ENCODE measurements around the gene HEXIM1. TPM values are rescaled to one million over a fixed set of nuclear protein-coding genes. Genes with fewer than 3 reads are reported as not detected.
A peak's percentile ranks its signal among the peaks of the same experiment; 100 is the strongest.

The HEXIM1 gene
- total RNA-seq, 1 donor from 2014 or later, result 67.9 TPM

GRCh38 chr17:45136846-45137560 is 11.3 kb upstream of the HEXIM1 start:
- no peak for DNase-seq (ENCODE audit: low spot score)
- Mint-ChIP-seq H3K36me3 (ENCODE audit: low read depth) (peaks cover 4% of the 10 kb centered on the region), H3K4me1 (ENCODE audit: low read depth) (peaks cover 15% of the 10 kb centered on the region), H3K27me3 (ENCODE audit: insufficient read depth) (peaks cover 2% of the 10 kb centered on the region), H3K4me3 (peak overlapping the region; percentile 87), H3K9me3 (no peaks in the 10 kb centered on the region), H3K27ac (no peak overlapping the region)
- intact Hi-C loops (cut with micrococcal nuclease), result loop anchor here (5.0 kb wide), 1 partner anchor 250 kb away; no protein-coding TSS in a partner anchor

GRCh38 chr17:45137561-45138305 is 10.5 kb upstream of the HEXIM1 start:
- peaks cover 2% of the 10 kb centered on the region for H3K27me3 Mint-ChIP-seq (ENCODE audit: insufficient read depth)
- H3K36me3 Mint-ChIP-seq (ENCODE audit: low read depth), result peaks cover 4% of the 10 kb centered on the region
- H3K4me1 Mint-ChIP-seq (ENCODE audit: low read depth), result peaks cover 15% of the 10 kb centered on the region
- no peaks in the 10 kb centered on the region for H3K9me3 Mint-ChIP-seq
- no peak overlapping the region for H3K27ac Mint-ChIP-seq
- H3K4me3 Mint-ChIP-seq, result peak overlapping the region; percentile 15
- intact Hi-C loops (cut with micrococcal nuclease), result loop anchor here (5.0 kb wide), 1 partner anchor 250 kb away; no protein-coding TSS in a partner anchor
- DNase-seq (ENCODE audit: low spot score), result no peak

GRCh38 chr17:45138911-45139532 is 9.3 kb upstream of the HEXIM1 start:
- Mint-ChIP-seq H3K9me3 (no peaks in the 10 kb centered on the region), H3K27me3 (ENCODE audit: insufficient read depth) (peaks cover 2% of the 10 kb centered on the region), H3K4me1 (ENCODE audit: low read depth) (peaks cover 10% of the 10 kb centered on the region), H3K4me3 (no peak overlapping the region), H3K36me3 (ENCODE audit: low read depth) (peaks cover 4% of the 10 kb centered on the region), H3K27ac (no peak overlapping the region)
- DNase-seq (ENCODE audit: low spot score), result no peak
- intact Hi-C loops (cut with micrococcal nuclease), result loop anchor here (5.0 kb wide), 1 partner anchor 248 kb away; no protein-coding TSS in a partner anchor

GRCh38 chr17:45139533-45139920 is 8.7 kb upstream of the HEXIM1 start:
- peaks cover 10% of the 10 kb centered on the region for H3K4me1 Mint-ChIP-seq (ENCODE audit: low read depth)
- H3K4me3 Mint-ChIP-seq, result no peak overlapping the region
- intact Hi-C loops (cut with micrococcal nuclease), result loop anchor here (5.0 kb wide), 1 partner anchor 248 kb away; no protein-coding TSS in a partner anchor
- peaks cover 4% of the 10 kb centered on the region for H3K36me3 Mint-ChIP-seq (ENCODE audit: low read depth)
- no peak overlapping the region for H3K27ac Mint-ChIP-seq
- no peaks in the 10 kb centered on the region for H3K9me3 Mint-ChIP-seq
- peaks cover 2% of the 10 kb centered on the region for H3K27me3 Mint-ChIP-seq (ENCODE audit: insufficient read depth)
- no peak for DNase-seq (ENCODE audit: low spot score)

GRCh38 chr17:45143094-45143670 is 5.1 kb upstream of the HEXIM1 start:
- Mint-ChIP-seq H3K4me1 (ENCODE audit: low read depth) (peaks cover 11% of the 10 kb centered on the region), H3K4me3 (no peak overlapping the region), H3K9me3 (no peaks in the 10 kb centered on the region), H3K36me3 (ENCODE audit: low read depth) (peaks cover 4% of the 10 kb centered on the region), H3K27ac (no peak overlapping the region), H3K27me3 (ENCODE audit: insufficient read depth) (no peaks in the 10 kb centered on the region)
- DNase-seq (ENCODE audit: low spot score), result no peak
- intact Hi-C loops (cut with micrococcal nuclease), result no loop called here

- no peak for DNase-seq (ENCODE audit: low spot score)
- Mint-ChIP-seq H3K27me3 (ENCODE audit: insufficient read depth) (no peaks in the 10 kb centered on the region), H3K4me3 (no peak overlapping the region), H3K9me3 (no peaks in the 10 kb centered on the region), H3K27ac (no peak overlapping the region), H3K4me1 (ENCODE audit: low read depth) (peaks cover 11% of the 10 kb centered on the region), H3K36me3 (ENCODE audit: low read depth) (peaks cover 2% of the 10 kb centered on the region)
- intact Hi-C loops (cut with micrococcal nuclease), result no loop called here
These were observed 4.5 kb upstream of the HEXIM1 start for GRCh38 chr17:45143767-45144198.

GRCh38 chr17:45144199-45145034 is 3.9 kb upstream of the HEXIM1 start:
- Mint-ChIP-seq H3K4me1 (ENCODE audit: low read depth) (peaks cover 11% of the 10 kb centered on the region), H3K36me3 (ENCODE audit: low read depth) (peaks cover 5% of the 10 kb centered on the region), H3K27ac (no peak overlapping the region), H3K9me3 (no peaks in the 10 kb centered on the region), H3K4me3 (peak overlapping the region; percentile 19), H3K27me3 (ENCODE audit: insufficient read depth) (no peaks in the 10 kb centered on the region)
- intact Hi-C loops (cut with micrococcal nuclease), result no loop called here
- DNase-seq (ENCODE audit: low spot score), result no peak

GRCh38 chr17:45145035-45145389 is 3.3 kb upstream of the HEXIM1 start:
- H3K4me1 Mint-ChIP-seq (ENCODE audit: low read depth), result peaks cover 11% of the 10 kb centered on the region
- H3K27me3 Mint-ChIP-seq (ENCODE audit: insufficient read depth), result no peaks in the 10 kb centered on the region
- H3K4me3 Mint-ChIP-seq, result peak overlapping the region; percentile 19
- H3K9me3 Mint-ChIP-seq, result no peaks in the 10 kb centered on the region
- H3K36me3 Mint-ChIP-seq (ENCODE audit: low read depth), result peaks cover 11% of the 10 kb centered on the region
- intact Hi-C loops (cut with micrococcal nuclease), result no loop called here
- H3K27ac Mint-ChIP-seq, result no peak overlapping the region
- DNase-seq (ENCODE audit: low spot score), result no peak

GRCh38 chr17:45146166-45146565 is 2.1 kb upstream of the HEXIM1 start:
- peaks cover 16% of the 10 kb centered on the region for H3K4me1 Mint-ChIP-seq (ENCODE audit: low read depth)

GRCh38 chr17:45146592-45146889 is 1.7 kb upstream of the HEXIM1 start:
- H3K27me3 Mint-ChIP-seq (ENCODE audit: insufficient read depth), result no peaks in the 10 kb centered on the region
- H3K36me3 Mint-ChIP-seq (ENCODE audit: low read depth), result peaks cover 16% of the 10 kb centered on the region
- H3K9me3 Mint-ChIP-seq, result no peaks in the 10 kb centered on the region
- peak overlapping the region; percentile 98 for H3K27ac Mint-ChIP-seq
- peaks cover 19% of the 10 kb centered on the region for H3K4me1 Mint-ChIP-seq (ENCODE audit: low read depth)
- no peak for DNase-seq (ENCODE audit: low spot score)
- peak overlapping the region; percentile 96 for H3K4me3 Mint-ChIP-seq
- intact Hi-C loops (cut with micrococcal nuclease), result no loop called here

More at GRCh38 chr17:45146166-45146565, 2.1 kb upstream of the HEXIM1 start:
- Mint-ChIP-seq H3K9me3 (no peaks in the 10 kb centered on the region), H3K4me3 (peak overlapping the region; percentile 96), H3K36me3 (ENCODE audit: low read depth) (peaks cover 15% of the 10 kb centered on the region), H3K27ac (peak overlapping the region; percentile 43), H3K27me3 (ENCODE audit: insufficient read depth) (no peaks in the 10 kb centered on the region)
- intact Hi-C loops (cut with micrococcal nuclease), result no loop called here
- DNase-seq (ENCODE audit: low spot score), result no peak

- no peaks in the 10 kb centered on the region for H3K9me3 Mint-ChIP-seq
- intact Hi-C loops (cut with micrococcal nuclease), result loop anchor here (1.0 kb wide), 2 partner anchors 12 to 458 kb away; partner anchors contain the start of genes ACBD4 and CCDC43
- H3K4me3 Mint-ChIP-seq, result peak overlapping the region; percentile 96
- H3K4me1 Mint-ChIP-seq (ENCODE audit: low read depth), result peaks cover 24% of the 10 kb centered on the region
- no peak for DNase-seq (ENCODE audit: low spot score)
- H3K36me3 Mint-ChIP-seq (ENCODE audit: low read depth), result peaks cover 17% of the 10 kb centered on the region
- H3K27me3 Mint-ChIP-seq (ENCODE audit: insufficient read depth), result no peaks in the 10 kb centered on the region
- H3K27ac Mint-ChIP-seq, result peak overlapping the region; percentile 98
These were observed 1.2 kb upstream of the HEXIM1 start for GRCh38 chr17:45146890-45147580.
